Left lobe of liver (tissue), 2 donors: ENCODE measurements around the gene FAM216B. TPM values are rescaled to one million over a fixed set of nuclear protein-coding genes. Genes with fewer than 3 reads are reported as not detected.
"Not testable (repeated sequence)": the region's sequence is repeated elsewhere in the genome, so short reads cannot be mapped to it uniquely, and the experiment has no call there.

Experiments used
- ATAC-seq: fragments of 200-7000 bp; cut with Tn5 transposase; one replicate; pipeline ENCODE4 v1.9.1; 2020; ENCODE audit warnings: mild to moderate bottlenecking, moderate library complexity
- DNase-seq: peaks from one replicate; pipeline ENCODE4 v3.0.0-alpha.2; 2020; ENCODE audit warnings: low spot score
- total RNA-seq: library from RNA; stranded (reverse); gene quantifications from one replicate; pipeline ENCODE4 v1.2.1, GENCODE V29; 2021
- donor health status: DM: no; HTN: no; CAD: no; lungs with moderate emphysema.
- donor health status: DM: no; HTN: yes; CAD: no.

The FAM216B gene
- total RNA-seq, result not detected

GRCh38 chr13:42781352-42781751 lies at the start of gene FAM216B:
TSS of gene FAM216B (plus strand) at chr13:42781584. CDS start at chr13:42784068, 2,484 bp downstream.
- ATAC-seq, result no peak
- DNase-seq, result no peak

GRCh38 chr13:42732073-42732472 lies 49.3 kb upstream of the FAM216B start:
- ATAC-seq, result no peak
- no peak for DNase-seq

GRCh38 chr13:42733046-42733445 lies 48.3 kb upstream of the FAM216B start:
- DNase-seq (no peak), ATAC-seq (no peak)

GRCh38 chr13:42735010-42735409 lies 46.4 kb upstream of the FAM216B start:
- ATAC-seq, result no peak
- DNase-seq, result no peak

GRCh38 chr13:42740753-42741152 lies 40.6 kb upstream of the FAM216B start:
- no peak for ATAC-seq
- no peak for DNase-seq

- DNase-seq (no peak), ATAC-seq (no peak)
Measured at GRCh38 chr13:42741914-42742313, 39.5 kb upstream of the FAM216B start.

- ATAC-seq, result no peak
Measured at GRCh38 chr13:42745655-42746054, 35.7 kb upstream of the FAM216B start.

GRCh38 chr13:42746866-42747265 lies 34.5 kb upstream of the FAM216B start:
- ATAC-seq (no peak), DNase-seq (no peak)

More at GRCh38 chr13:42745655-42746054, 35.7 kb upstream of the FAM216B start:
- DNase-seq, result no peak

- no peak for DNase-seq
Measured at GRCh38 chr13:42747399-42747873, 33.9 kb upstream of the FAM216B start.

GRCh38 chr13:42750794-42751193 lies 30.6 kb upstream of the FAM216B start:
- no peak for ATAC-seq
- no peak for DNase-seq

More at GRCh38 chr13:42747399-42747873, 33.9 kb upstream of the FAM216B start:
- no peak for ATAC-seq

- DNase-seq, result no peak
- ATAC-seq, result no peak
Measured at GRCh38 chr13:42751693-42752092, 29.7 kb upstream of the FAM216B start.

GRCh38 chr13:42752731-42753130 lies 28.7 kb upstream of the FAM216B start:
- ATAC-seq (no peak), DNase-seq (no peak)

- ATAC-seq, result no peak
- no peak for DNase-seq
Measured at GRCh38 chr13:42753697-42754096, 27.7 kb upstream of the FAM216B start.

GRCh38 chr13:42754801-42755510 lies 26.4 kb upstream of the FAM216B start:
- DNase-seq (no peak), ATAC-seq (no peak)

- ATAC-seq (no peak), DNase-seq (no peak)
Measured at GRCh38 chr13:42757678-42758420, 23.5 kb upstream of the FAM216B start.

GRCh38 chr13:42758515-42758914 lies 22.9 kb upstream of the FAM216B start:
- no peak for ATAC-seq
- no peak for DNase-seq

- no peak for ATAC-seq
- no peak for DNase-seq
Measured at GRCh38 chr13:42760951-42761350, 20.4 kb upstream of the FAM216B start.

- DNase-seq (no peak), ATAC-seq (no peak)
Measured at GRCh38 chr13:42762251-42762650, 19.1 kb upstream of the FAM216B start.

- no peak for DNase-seq
- no peak for ATAC-seq
Measured at GRCh38 chr13:42762917-42763316, 18.5 kb upstream of the FAM216B start.

GRCh38 chr13:42766016-42766415 lies 15.4 kb upstream of the FAM216B start:
- ATAC-seq (no peak), DNase-seq (no peak)

- DNase-seq, result no peak
- no peak for ATAC-seq
Measured at GRCh38 chr13:42769650-42770049, 11.7 kb upstream of the FAM216B start.

GRCh38 chr13:42776558-42776957 lies 4.8 kb upstream of the FAM216B start:
- not testable (repeated sequence) for ATAC-seq, DNase-seq
